A673 (cell line): ENCODE measurements around the gene PELO. TPM values are rescaled to one million over a fixed set of nuclear protein-coding genes. Genes with fewer than 3 reads are reported as not detected.

Source experiments
- BruUV-seq: library from RNA; stranded (reverse); fragments of 400-500 nt; replicated peaks from 2 replicates; lab custom pipeline; 2021; lab: Mats Ljungman, UMichigan
- CTCF ChIA-PET: fragments of 300-600 bp; sonication (Branson Sonifier 250); formaldehyde crosslinking; loops from one replicate; lab custom pipeline; 2022; ENCODE audit warnings: antibody characterized with exemption; lab: Charles Lee
- POLR2A ChIA-PET: fragments of 300-600 bp; sonication (Branson Sonifier 250); formaldehyde crosslinking; loops from one replicate; lab custom pipeline; 2022; ENCODE audit warnings: antibody characterized with exemption; ENCODE audit not compliant: low non-redundant PET; lab: Charles Lee
- DNase-seq: peaks from one replicate; pipeline ENCODE4 v3.0.0-alpha.2; 2015; ENCODE audit warnings: low spot score
- H3K27ac ChIP-seq: fragments of 200-600 bp; sonication (generic); 2 replicates; pipeline ENCODE4 v1.5.1; 2016; ENCODE audit warnings: mixed run types, low read depth, mild to moderate bottlenecking, mixed read lengths, antibody characterized with exemption, low read length; ENCODE audit not compliant: poor library complexity, severe bottlenecking
- H3K27me3 ChIP-seq: fragments of 200-600 bp; sonication (generic); replicated peaks from 2 replicates; pipeline ENCODE4 v1.6.1; 2017; ENCODE audit warnings: mixed run types, low read depth, mild to moderate bottlenecking, mixed read lengths, antibody characterized with exemption, low read length; ENCODE audit not compliant: insufficient read depth, poor library complexity
- H3K36me3 ChIP-seq: fragments of 200-600 bp; sonication (generic); 2 replicates; pipeline ENCODE4 v1.6.1; 2016; ENCODE audit warnings: mixed run types, mild to moderate bottlenecking, mixed read lengths, antibody characterized with exemption, low read length; ENCODE audit not compliant: insufficient read depth, poor library complexity, severe bottlenecking
- H3K4me1 ChIP-seq: fragments of 200-600 bp; sonication (generic); 2 replicates; pipeline ENCODE4 v1.6.1; 2017; ENCODE audit warnings: mixed run types, mild to moderate bottlenecking, mixed read lengths, antibody characterized with exemption, low read length; ENCODE audit not compliant: insufficient read depth, poor library complexity, severe bottlenecking
- H3K4me3 ChIP-seq: fragments of 200-600 bp; sonication (generic); 2 replicates; pipeline ENCODE4 v1.5.1; 2016; ENCODE audit warnings: low read depth, mixed run types, mild to moderate bottlenecking, mixed read lengths, low read length; ENCODE audit not compliant: poor library complexity, severe bottlenecking
- H3K9me3 ChIP-seq: fragments of 200-600 bp; sonication (generic); 2 replicates; pipeline ENCODE4 v1.6.1; 2016; ENCODE audit warnings: mixed run types, low read depth, mild to moderate bottlenecking, mixed read lengths, antibody characterized with exemption, low read length; ENCODE audit not compliant: poor library complexity, severe bottlenecking
- CTCF ChIP-seq: fragments of 300-800, 200-600 bp; sonication (generic); conservative IDR thresholded peaks from 2 replicates; pipeline ENCODE4 v1.5.1; 2017; ENCODE audit warnings: low read depth, mild to moderate bottlenecking, antibody characterized with exemption, low read length, moderate library complexity, mixed read lengths
- EZH2 ChIP-seq: fragments of 200-600 bp; sonication (generic); IDR thresholded peaks from 2 replicates; pipeline ENCODE4 v1.6.1; 2017; ENCODE audit warnings: borderline replicate concordance, low read depth, mild to moderate bottlenecking, mixed read lengths, antibody characterized with exemption, low read length; ENCODE audit not compliant: poor library complexity, severe bottlenecking
- intact Hi-C: fragments of 100-400 bp; cut with micrococcal nuclease; formaldehyde crosslinking; loops from one replicate; pipeline ENCODE4 v1.10.0; 2022; ENCODE audit not compliant: unreplicated experiment
- total RNA-seq: library from RNA; stranded (reverse); gene quantifications from 2 replicates; pipeline ENCODE4 v1.2.3, GENCODE V29; 2021

The PELO gene
- total RNA-seq, 1 experiment from 2014 or later, result 20.3 TPM

- peak overlapping the region; percentile 59 for H3K4me3 ChIP-seq
- no peaks in the 10 kb centered on the region for H3K9me3 ChIP-seq
- CTCF ChIA-PET, result no interaction called here
- H3K27ac ChIP-seq, result peak overlapping the region; percentile 92
- H3K36me3 ChIP-seq, result peaks cover 18% of the 10 kb centered on the region
- BruUV-seq, result TSS peak; percentile 49
- intact Hi-C loops, result loop anchor here (2.0 kb wide), 1 partner anchor 39 kb away; no protein-coding TSS in a partner anchor
- POLR2A ChIA-PET, result no interaction called here
- no peaks in the 10 kb centered on the region for H3K27me3 ChIP-seq
- TF ChIP-seq EZH2, result no peak
- TF ChIP-seq CTCF, result no peak
- H3K4me1 ChIP-seq, result peaks cover 28% of the 10 kb centered on the region
- no peak for DNase-seq
These were observed 13.6 kb downstream of the PELO start for GRCh38 chr5:52801329-52801728.

GRCh38 chr5:52802272-52802973, 14.7 kb downstream of the PELO start:
- H3K9me3 ChIP-seq, result no peaks in the 10 kb centered on the region
- no peak for DNase-seq
- no peaks in the 10 kb centered on the region for H3K27me3 ChIP-seq
- no TSS peak for BruUV-seq
- POLR2A ChIA-PET, result no interaction called here
- H3K36me3 ChIP-seq, result peaks cover 18% of the 10 kb centered on the region
- CTCF ChIA-PET, result no interaction called here
- peak overlapping the region; percentile 32 for H3K27ac ChIP-seq
- intact Hi-C loops, result no loop called here
- H3K4me3 ChIP-seq, result peak overlapping the region; percentile 59
- H3K4me1 ChIP-seq, result peaks cover 28% of the 10 kb centered on the region
- TF ChIP-seq EZH2 (no peak), CTCF (no peak)

- Histone ChIP-seq H3K9me3 (no peaks in the 10 kb centered on the region), H3K27me3 (no peaks in the 10 kb centered on the region), H3K27ac (no peak overlapping the region), H3K36me3 (peaks cover 18% of the 10 kb centered on the region), H3K4me1 (peaks cover 28% of the 10 kb centered on the region), H3K4me3 (peak overlapping the region; percentile 59)
- no peak for DNase-seq
- ChIA-PET CTCF (no interaction called here), POLR2A (interaction anchor here (0.6 kb wide), 1 partner anchor 19 kb away, joined by 4 read pairs; no protein-coding TSS in a partner anchor)
- BruUV-seq, result no TSS peak
- intact Hi-C loops, result no loop called here
- no peak for TF ChIP-seq EZH2
These were observed 15.2 kb downstream of the PELO start for GRCh38 chr5:52802974-52803336.
